ENCODE data around the gene GRN. TPM values are rescaled to one million over a fixed set of nuclear protein-coding genes. Genes with fewer than 3 reads are reported as not detected.

GRN gene
- total and polyA plus RNA-seq, 9 of the 15 experiments (the other 6 are each of a cell fraction or from before 2014, with no cell fraction given): 5.4 to 75.3 (median 20.7) TPM

GRCh38 chr17:44363613-44364159 is 18.6 kb downstream of the GRN start, which contains the start of gene FAM171A2 (continued):
- TF ChIP-seq ZBTB8A (IDR thresholded peaks at IDR 0.05; ENCODE audit: partially characterized antibody) (no peak), MBD1 (CRISPR knock-in tag; IDR thresholded peaks at IDR 0.05) (no peak), ARID1B (IDR thresholded peaks at IDR 0.05) (no peak), BCOR (IDR thresholded peaks at IDR 0.05) (no peak), REST (IDR thresholded peaks at IDR 0.05; ENCODE audit: borderline replicate concordance) (peak; percentile 8; the same call in 1 of the 2 replicates), REST (CRISPR knock-in tag; IDR thresholded peaks at IDR 0.05; ENCODE audit: low read depth) (peak; percentile 72; the same call in 1 of the 2 replicates), ZBTB7A (IDR thresholded peaks at IDR 0.05; ENCODE audit: borderline replicate concordance, control insufficient read depth, low read depth, low read length) (peak; percentile 93), HDAC3 (IDR thresholded peaks at IDR 0.05; ENCODE audit: borderline replicate concordance, partially characterized antibody) (no peak), CBFA2T2 (conservative IDR thresholded peaks at IDR 0.05) (no peak), BMI1 (IDR thresholded peaks at IDR 0.05; ENCODE audit: low read length) (no peak), NR1H2 (CRISPR knock-in tag; IDR thresholded peaks at IDR 0.05) (no peak), MYBL2 (IDR thresholded peaks at IDR 0.05; ENCODE audit: low read depth) (no peak), MYBL2 (CRISPR knock-in tag; IDR thresholded peaks at IDR 0.05; ENCODE audit: borderline replicate concordance) (no peak), RBM14 (IDR thresholded peaks at IDR 0.05; ENCODE audit: borderline replicate concordance, insufficient read depth, low read depth, low read length) (no peak), RAD51 (IDR thresholded peaks at IDR 0.05; ENCODE audit: borderline replicate concordance, low read depth) (no peak), ZNF41 (CRISPR knock-in tag; conservative IDR thresholded peaks at IDR 0.05) (no peak), ZZZ3 (IDR thresholded peaks at IDR 0.05) (no peak), ATF6 (CRISPR knock-in tag; IDR thresholded peaks at IDR 0.05) (no peak)

All from K562 (cell line).